H9 (cell line): ENCODE measurements around the gene SLC25A25. TPM values are rescaled to one million over a fixed set of nuclear protein-coding genes. Genes with fewer than 3 reads are reported as not detected.
A peak's percentile ranks its signal among the peaks of the same experiment; 100 is the strongest.

Experiments
- DNase-seq: peaks from one replicate; pipeline ENCODE4 v3.0.0-alpha.2; 2017
- H2AFZ ChIP-seq: one replicate; pipeline ENCODE4 v1.6.1; 2013; ENCODE audit warnings: mild to moderate bottlenecking, low read length, control low read depth, moderate library complexity
- H2AK5ac ChIP-seq: 2 replicates; pipeline ENCODE4 v1.6.1; 2013; ENCODE audit warnings: low read length, control low read depth, mixed read lengths; ENCODE audit not compliant: insufficient read length
- H2BK120ac ChIP-seq: one replicate; pipeline ENCODE4 v1.6.1; 2013; ENCODE audit warnings: low read depth, mild to moderate bottlenecking, low read length, control low read depth, inconsistent platforms; ENCODE audit not compliant: poor library complexity, severe bottlenecking
- H2BK12ac ChIP-seq: 2 replicates; pipeline ENCODE4 v1.6.1; 2013; ENCODE audit warnings: low read length, control low read depth, mixed read lengths, low read depth; ENCODE audit not compliant: insufficient read length
- H2BK15ac ChIP-seq: 2 replicates; pipeline ENCODE4 v1.6.1; 2013; ENCODE audit warnings: low read depth, low read length, control low read depth
- H2BK20ac ChIP-seq: one replicate; pipeline ENCODE4 v1.6.1; 2013; ENCODE audit warnings: low read depth, mild to moderate bottlenecking, low read length, control low read depth, inconsistent platforms; ENCODE audit not compliant: poor library complexity, severe bottlenecking
- H2BK5ac ChIP-seq: 2 replicates; pipeline ENCODE4 v1.6.1; 2013; ENCODE audit warnings: low read length, control low read depth, mixed read lengths; ENCODE audit not compliant: insufficient read length
- H3K14ac ChIP-seq: 2 replicates; pipeline ENCODE4 v1.6.1; 2013; ENCODE audit warnings: low read length, control low read depth; ENCODE audit not compliant: insufficient read depth
- H3K18ac ChIP-seq: 2 replicates; pipeline ENCODE4 v1.6.1; 2013; ENCODE audit warnings: low read depth, mild to moderate bottlenecking, mixed read lengths, low read length, control low read depth; ENCODE audit not compliant: insufficient read length
- H3K23ac ChIP-seq: 2 replicates; pipeline ENCODE4 v1.6.1; 2013; ENCODE audit warnings: low read length, control low read depth, mixed read lengths, low read depth; ENCODE audit not compliant: insufficient read length
- H3K23me2 ChIP-seq: 2 replicates; pipeline ENCODE4 v1.6.1; 2013; ENCODE audit warnings: low read depth, mild to moderate bottlenecking, mixed read lengths, low read length, control low read depth; ENCODE audit not compliant: insufficient read length, poor library complexity, severe bottlenecking
- H3K27ac ChIP-seq: 2 replicates; pipeline ENCODE4 v1.5.1; 2013; ENCODE audit warnings: low read length, control low read depth, mixed read lengths, low read depth; ENCODE audit not compliant: insufficient read length
- H3K27me3 ChIP-seq: 2 replicates; pipeline ENCODE4 v1.6.1; 2013; ENCODE audit warnings: low read length, control low read depth, inconsistent platforms; ENCODE audit not compliant: insufficient read depth
- H3K4ac ChIP-seq: 2 replicates; pipeline ENCODE4 v1.6.1; 2013; ENCODE audit warnings: low read depth, mild to moderate bottlenecking, control low read depth, inconsistent platforms, low read length, moderate library complexity
- H3K4me1 ChIP-seq: 2 replicates; pipeline ENCODE4 v1.6.1; 2013; ENCODE audit warnings: low read length, control low read depth, inconsistent platforms; ENCODE audit not compliant: insufficient read depth
- H3K4me2 ChIP-seq: 2 replicates; pipeline ENCODE4 v1.6.1; 2013; ENCODE audit warnings: low read length, control low read depth, mixed read lengths; ENCODE audit not compliant: insufficient read length, insufficient read depth
- H3K56ac ChIP-seq: 2 replicates; pipeline ENCODE4 v1.6.1; 2013; ENCODE audit warnings: low read depth, mild to moderate bottlenecking, mixed read lengths, low read length, control low read depth; ENCODE audit not compliant: insufficient read length
- H3K79me1 ChIP-seq: 2 replicates; pipeline ENCODE4 v1.6.1; 2013; ENCODE audit warnings: low read depth, mild to moderate bottlenecking, moderate library complexity, low read length, control low read depth, inconsistent platforms; ENCODE audit not compliant: insufficient read depth, poor library complexity, severe bottlenecking
- H3K79me2 ChIP-seq: 2 replicates; pipeline ENCODE4 v1.6.1; 2013; ENCODE audit warnings: low read length, control low read depth, inconsistent platforms; ENCODE audit not compliant: insufficient read depth
- H3K9ac ChIP-seq: 2 replicates; pipeline ENCODE4 v1.6.1; 2013; ENCODE audit warnings: low read length, control low read depth, mixed read lengths; ENCODE audit not compliant: insufficient read length; ENCODE audit errors: extremely low read depth
- H3K9me3 ChIP-seq: one replicate; pipeline ENCODE4 v1.6.1; 2013; ENCODE audit warnings: low read depth, low read length, inconsistent platforms; ENCODE audit not compliant: control insufficient read depth
- H3T11ph ChIP-seq: one replicate; pipeline ENCODE4 v1.6.1; 2013; ENCODE audit warnings: mild to moderate bottlenecking, low read length, control low read depth, inconsistent platforms
- H4K20me1 ChIP-seq: one replicate; pipeline ENCODE4 v1.6.1; 2013; ENCODE audit not compliant: control insufficient read depth, insufficient read length, insufficient read depth
- H4K5ac ChIP-seq: 2 replicates; pipeline ENCODE4 v1.6.1; 2013; ENCODE audit warnings: low read depth, mild to moderate bottlenecking, mixed read lengths, low read length, control low read depth; ENCODE audit not compliant: insufficient read length
- H4K8ac ChIP-seq: replicated peaks from 2 replicates; pipeline ENCODE4 v1.6.1; 2013; ENCODE audit warnings: low read length, control low read depth, mixed read lengths, low read depth; ENCODE audit not compliant: insufficient read length
- H4K91ac ChIP-seq: 2 replicates; pipeline ENCODE4 v1.6.1; 2013; ENCODE audit warnings: low read depth, mild to moderate bottlenecking, moderate library complexity, mixed read lengths, low read length, control low read depth; ENCODE audit not compliant: insufficient read length
- H3K27ac Mint-ChIP-seq, 3 experiments: 2 replicates in 2 of 3; 3 replicates in 1 of 3; pipeline ENCODE4 v1.8.0; 2020 to 2021; ENCODE audit warnings: mixed read lengths in 3 of 3, mild to moderate bottlenecking in 1 of 3, moderate library complexity in 1 of 3
- H3K27me3 Mint-ChIP-seq: 2 replicates; pipeline ENCODE4 v1.8.0; 2021; ENCODE audit warnings: low read depth, mild to moderate bottlenecking, moderate library complexity, mixed read lengths
- H3K36me3 Mint-ChIP-seq, 3 experiments: 2 replicates in 2 of 3; 3 replicates in 1 of 3; pipeline ENCODE4 v1.8.0; 2020 to 2021; ENCODE audit warnings: low read depth in 3 of 3, mixed read lengths in 3 of 3; ENCODE audit not compliant: insufficient read depth in 1 of 3
- H3K4me1 Mint-ChIP-seq, 2 experiments: 2 replicates each; pipeline ENCODE4 v1.8.0; 2020; ENCODE audit warnings: mixed read lengths in 2 of 2
- H3K4me3 Mint-ChIP-seq, 2 experiments: 2 replicates in 1 of 2; 3 replicates in 1 of 2; pipeline ENCODE4 v1.8.0; 2020 to 2021; ENCODE audit warnings: mild to moderate bottlenecking in 2 of 2, mixed read lengths in 2 of 2, moderate library complexity in 1 of 2
- H3K9me3 Mint-ChIP-seq, 2 experiments: 2 replicates in 1 of 2; 3 replicates in 1 of 2; pipeline ENCODE4 v1.8.0; 2020; ENCODE audit warnings: mild to moderate bottlenecking in 2 of 2, mixed read lengths in 2 of 2, moderate library complexity in 1 of 2
- CTCF ChIP-seq: fragments of 200-600 bp; sonication (generic); conservative IDR thresholded peaks from 3 replicates; pipeline ENCODE4 v1.8.0; 2021; ENCODE audit warnings: antibody characterized with exemption, mild to moderate bottlenecking
- WGBS: extraction: QIAGEN DNeasy Blood & Tissue Kit; methylation state at CpG from one replicate; pipeline ENCODE4 v1.1.7; 2013; ENCODE audit warnings: missing lambda C conversion rate, low lambda C conversion rate, mixed read lengths; ENCODE audit not compliant: insufficient read length; ENCODE audit errors: extremely low coverage; 5-methylcytosine and 5-hydroxymethylcytosine counted together
- total RNA-seq: library from RNA; stranded (reverse); gene quantifications from 2 replicates; pipeline ENCODE4 v1.2.1, GENCODE V29; 2021

The SLC25A25 gene
- total RNA-seq, 1 experiment from 2014 or later: 16.9 TPM

GRCh38 chr9:128026773-128027541, 41.1 kb upstream of the SLC25A25 start:
- no peak overlapping the region for H4K8ac ChIP-seq
- Mint-ChIP-seq H3K27ac (peak overlapping the region in 2 of 3 experiments; percentile 46 to 80; a peak in 2 of 7 replicates), H3K9me3 (no peaks in the 10 kb centered on the region), H3K36me3 (no peaks in the 10 kb centered on the region), H3K4me3 (no peak overlapping the region), H3K27me3 (peaks cover 2% of the 10 kb centered on the region; the same call in 1 of the 2 replicates), H3K4me1 (peaks cover 2 to 3% of the 10 kb centered on the region in 2 experiments; a peak in 1 of 4 replicates)
- no peaks in the 10 kb centered on the region for H3K27me3 ChIP-seq
- H3K23ac ChIP-seq: no peak overlapping the region
- DNase-seq: no peak
- no peak overlapping the region for H2BK15ac ChIP-seq
- no peak overlapping the region for H2AFZ ChIP-seq
- no peak overlapping the region for H2BK5ac ChIP-seq
- H2BK12ac ChIP-seq: no peak overlapping the region
- H3K4me1 ChIP-seq: no peaks in the 10 kb centered on the region
- H3K4me2 ChIP-seq: no peak overlapping the region
- H3K79me1 ChIP-seq: no peaks in the 10 kb centered on the region
- no peak overlapping the region for H4K91ac ChIP-seq
- H3K56ac ChIP-seq: no peak overlapping the region
- H2BK120ac ChIP-seq: no peak overlapping the region
- H3K27ac ChIP-seq: no peak overlapping the region
- no peak for TF ChIP-seq CTCF
- H4K20me1 ChIP-seq: no peaks in the 10 kb centered on the region
- no peak overlapping the region for H4K5ac ChIP-seq
- no peak overlapping the region for H3K18ac ChIP-seq
- WGBS: no CpG with 5 or more reads among the region's 11 CpGs
- H2AK5ac ChIP-seq: no peak overlapping the region
- no peaks in the 10 kb centered on the region for H3K79me2 ChIP-seq
- no peaks in the 10 kb centered on the region for H3K9me3 ChIP-seq
- no peaks in the 10 kb centered on the region for H3K23me2 ChIP-seq
- H3K4ac ChIP-seq: no peak overlapping the region
- H3T11ph ChIP-seq: no peak overlapping the region
- H3K9ac ChIP-seq: no peak overlapping the region
- H3K14ac ChIP-seq: no peak overlapping the region
- no peak overlapping the region for H2BK20ac ChIP-seq
